22Rv1 (cell line): ENCODE data around the gene MRPS31.

Experiments used
- CTCF ChIP-seq: fragments of 450-650 bp; IDR thresholded peaks from 2 replicates; pipeline ENCODE4 v1.5.1; 2017; ENCODE audit warnings: mild to moderate bottlenecking
- ZFX ChIP-seq: fragments of 450-650 bp; IDR thresholded peaks from 2 replicates; pipeline ENCODE4 v1.6.1; 2017; ENCODE audit warnings: antibody characterized with exemption, borderline replicate concordance

GRCh38 chr13:40794414-40795368, 23.7 kb upstream of the MRPS31 start:
- TF ChIP-seq CTCF (no peak), ZFX (no peak)
